CD4-positive, CD25-positive, alpha-beta regulatory T cell (primary cell): ENCODE data around the gene STK39. TPM values are rescaled to one million over a fixed set of nuclear protein-coding genes. Genes with fewer than 3 reads are reported as not detected.

Experiments used
- ATAC-seq, 2 donors: fragments of 150-1000 bp; cut with Tn5 transposase; one replicate each; pipeline ENCODE4 v1.10.0; 2021; ENCODE audit warnings: low read depth in 2 of 2, moderate number of reproducible peaks in 2 of 2, moderate library complexity in 1 of 2
- DNase-seq, 3 donors: peaks; one replicate each; pipeline versions ENCODE4 v3.0.0 to v3.0.0-alpha.2; 2012 to 2022; ENCODE audit warnings: mixed read lengths in 1 of 3
- H3K27ac ChIP-seq: one replicate; pipeline ENCODE4 v1.7.0; 2013; ENCODE audit warnings: mild to moderate bottlenecking, low read length; ENCODE audit not compliant: insufficient read depth, poor library complexity, severe bottlenecking
- H3K27me3 ChIP-seq: one replicate; pipeline ENCODE4 v1.7.0; 2013; ENCODE audit warnings: low read length; ENCODE audit not compliant: control insufficient read depth, insufficient read depth
- H3K36me3 ChIP-seq: one replicate; pipeline ENCODE4 v1.7.0; 2013; ENCODE audit warnings: mild to moderate bottlenecking, low read length, moderate library complexity; ENCODE audit not compliant: control insufficient read depth, insufficient read depth
- H3K4me1 ChIP-seq: 2 replicates; pipeline ENCODE4 v1.7.0; 2013; ENCODE audit warnings: mild to moderate bottlenecking, low read length; ENCODE audit not compliant: insufficient read depth, control insufficient read depth, poor library complexity, severe bottlenecking
- H3K4me3 ChIP-seq: one replicate; pipeline ENCODE4 v1.7.0; 2013; ENCODE audit warnings: low read depth, mild to moderate bottlenecking, low read length, moderate library complexity
- H3K9me3 ChIP-seq, 2 experiments: 1 replicate in 1 of 2; 2 replicates in 1 of 2; pipeline ENCODE4 v1.7.0; 2013; ENCODE audit warnings: low read length in 2 of 2, mild to moderate bottlenecking in 1 of 2, moderate library complexity in 1 of 2; ENCODE audit not compliant: control insufficient read depth in 2 of 2
- H3K27ac Mint-ChIP-seq, 3 donors: one replicate each; pipeline ENCODE4 v1.8.0; 2020 to 2022; ENCODE audit warnings: mild to moderate bottlenecking in 3 of 3, mixed read lengths in 3 of 3, moderate library complexity in 2 of 3
- H3K27me3 Mint-ChIP-seq: one replicate; pipeline ENCODE4 v1.8.0; 2022; ENCODE audit warnings: mild to moderate bottlenecking, mixed read lengths
- H3K36me3 Mint-ChIP-seq: one replicate; pipeline ENCODE4 v1.8.0; 2020; ENCODE audit warnings: mixed read lengths
- H3K4me1 Mint-ChIP-seq, 4 donors: one replicate each; pipeline ENCODE4 v1.8.0; 2020 to 2022; ENCODE audit warnings: mixed read lengths in 4 of 4, mild to moderate bottlenecking in 1 of 4
- H3K4me3 Mint-ChIP-seq, 4 donors: one replicate each; pipeline ENCODE4 v1.8.0; 2020 to 2022; ENCODE audit warnings: mild to moderate bottlenecking in 4 of 4, mixed read lengths in 4 of 4, moderate library complexity in 3 of 4
- H3K9me3 Mint-ChIP-seq, 7 donors: one replicate each; pipeline ENCODE4 v1.8.0; 2020 to 2022; ENCODE audit warnings: mixed read lengths in 7 of 7, mild to moderate bottlenecking in 3 of 7, moderate library complexity in 2 of 7
- polyA plus RNA-seq, 4 donors: library from polyadenylated mRNA; unstranded; fragments of 300-500 nt; fragmentation: Illumina TruSeq; gene quantifications; one replicate each; pipeline ENCODE4 v1.2.3, GENCODE V29; 2021
- total RNA-seq: library from RNA; stranded (reverse); gene quantifications from one replicate; pipeline ENCODE4 v1.2.3, GENCODE V29; 2022

STK39 gene
- total RNA-seq (27.2 TPM), polyA plus RNA-seq (10 to 100 TPM in 1 of 4 donors, 1 to 10 TPM in 3; 4.4 to 12.1 (median 7.0) TPM)

DNA sequence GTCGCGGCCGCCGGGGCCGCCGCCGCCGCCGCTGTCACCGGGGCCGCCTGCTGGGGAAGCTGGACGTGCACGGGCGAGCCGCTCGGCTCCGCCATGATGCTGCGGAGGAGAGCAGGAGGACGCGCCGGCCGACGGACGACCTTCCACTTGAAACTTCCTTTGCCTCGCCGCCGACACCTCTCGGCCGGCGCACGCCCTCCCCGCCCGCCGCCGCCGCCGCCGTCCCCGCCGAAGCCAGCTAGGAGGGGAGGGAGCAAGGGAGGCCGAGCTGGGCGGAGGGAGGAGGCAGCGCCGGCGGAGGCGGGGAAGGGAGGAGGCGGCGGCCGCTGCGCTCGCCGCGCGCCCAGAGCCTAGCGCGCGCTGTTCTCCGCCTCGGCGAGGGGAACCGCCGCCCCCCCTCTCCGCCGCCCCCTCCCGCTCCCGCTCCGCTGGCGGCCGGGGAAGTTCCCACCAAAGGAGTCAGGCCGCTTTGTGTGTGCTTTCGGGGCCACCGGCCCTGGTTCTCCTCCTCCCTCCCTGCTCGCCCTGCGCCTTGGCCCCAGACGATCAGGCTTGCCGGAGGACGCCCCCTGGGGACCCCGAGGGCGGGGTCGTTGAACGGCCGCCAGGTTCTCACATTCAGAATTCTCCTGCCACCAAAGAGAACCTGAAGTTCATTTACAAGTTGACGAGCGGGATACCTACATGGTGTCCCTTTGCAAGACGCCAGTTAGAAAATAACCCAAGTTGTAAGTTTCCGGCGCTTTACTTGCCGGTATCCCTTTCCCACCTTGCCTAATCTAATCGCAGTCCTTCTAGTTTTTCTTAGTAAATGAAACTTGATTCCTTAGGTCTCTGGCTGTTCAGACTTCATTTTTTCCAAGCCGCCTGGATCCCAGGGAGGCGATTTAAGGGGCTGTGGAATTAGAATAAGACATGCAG lies at the start of gene STK39:
Gene STK39 (minus strand): TSS at position 255 of the 921 bp plus-strand sequence. CDS start 160 bp downstream, at position 95.
- Histone ChIP-seq H3K27ac (peak within 1 kb of the TSS; percentile 83), H3K4me3 (peak within 1 kb of the TSS; percentile 83), H3K27me3 (no peaks in the 10 kb centered on the region), H3K36me3 (no peaks in the 10 kb centered on the region), H3K9me3 (no peaks in the 10 kb centered on the region), H3K4me1 (peaks cover 44% of the 10 kb centered on the region)
- H3K36me3 Mint-ChIP-seq = no peaks in the 10 kb centered on the region
- DNase-seq (peak; percentile 71 to 78 (median 73)), ATAC-seq (peak; percentile 62 to 63)
- peaks cover 29 to 47% (median 39%) of the 10 kb centered on the region in 4 donors for H3K4me1 Mint-ChIP-seq
- H3K4me3 Mint-ChIP-seq = peak within 1 kb of the TSS; percentile 93 to 98 (median 96)
- H3K27ac Mint-ChIP-seq = peak within 1 kb of the TSS; percentile 48 to 96 (median 93)
- H3K9me3 Mint-ChIP-seq = no peaks in the 10 kb centered on the region
- H3K27me3 Mint-ChIP-seq = peaks cover 5% of the 10 kb centered on the region

GRCh38 chr2:168295051-168295450 lies 47.7 kb upstream of the STK39 start:
- Histone ChIP-seq H3K9me3 (no peaks in the 10 kb centered on the region), H3K27me3 (peaks cover 1% of the 10 kb centered on the region), H3K4me1 (no peaks in the 10 kb centered on the region), H3K27ac (no peak overlapping the region), H3K36me3 (no peaks in the 10 kb centered on the region), H3K4me3 (no peak overlapping the region)
- Mint-ChIP-seq H3K4me3 (no peak overlapping the region), H3K27ac (no peak overlapping the region), H3K9me3 (peaks cover 0 to 3% (median 0%) of the 10 kb centered on the region in 7 donors), H3K27me3 (peaks cover 22% of the 10 kb centered on the region), H3K36me3 (peaks cover 6% of the 10 kb centered on the region), H3K4me1 (no peaks in the 10 kb centered on the region)
- ATAC-seq = no peak
- no peak for DNase-seq

- H3K27ac ChIP-seq = no peak overlapping the region
- no peak for ATAC-seq
- no peak for DNase-seq
Measured at GRCh38 chr2:168294409-168294808, 47.0 kb upstream of the STK39 start.

DNA sequence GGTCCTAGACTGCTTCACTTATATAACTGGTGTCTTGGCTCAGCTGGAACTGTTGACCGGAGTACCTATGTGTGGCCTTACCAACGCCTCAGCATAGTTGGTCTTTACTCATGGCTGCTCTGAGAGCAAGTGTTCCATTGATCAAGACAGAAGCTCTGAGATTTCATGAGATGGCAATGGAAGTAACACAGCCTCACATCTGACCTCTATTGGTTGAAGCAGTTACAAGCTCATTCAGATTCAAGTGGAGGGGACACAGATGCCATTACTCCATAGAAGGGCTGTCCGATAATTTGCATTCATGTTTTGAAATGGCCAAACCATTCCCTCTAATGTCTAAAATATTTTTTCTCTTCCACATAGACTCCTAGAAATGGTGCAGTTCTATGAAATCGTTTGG lies 46.4 kb upstream of the STK39 start:
- Mint-ChIP-seq H3K9me3 (peaks cover 0 to 3% (median 0%) of the 10 kb centered on the region in 7 donors), H3K27ac (no peak overlapping the region), H3K4me3 (no peak overlapping the region), H3K27me3 (peaks cover 23% of the 10 kb centered on the region), H3K36me3 (peaks cover 6% of the 10 kb centered on the region), H3K4me1 (no peaks in the 10 kb centered on the region)
- peaks cover 1% of the 10 kb centered on the region for H3K27me3 ChIP-seq
- H3K4me1 ChIP-seq = no peaks in the 10 kb centered on the region
- no peaks in the 10 kb centered on the region for H3K9me3 ChIP-seq
- H3K27ac ChIP-seq = no peak overlapping the region
- H3K36me3 ChIP-seq = no peaks in the 10 kb centered on the region
- H3K4me3 ChIP-seq = no peak overlapping the region
- DNase-seq = peak in 1 of 3 donors; percentile 14
- no peak for ATAC-seq

More at GRCh38 chr2:168294409-168294808, 47.0 kb upstream of the STK39 start:
- H3K27ac Mint-ChIP-seq = no peak overlapping the region
- H3K9me3 ChIP-seq = no peaks in the 10 kb centered on the region
- H3K4me1 ChIP-seq = no peaks in the 10 kb centered on the region
- H3K36me3 Mint-ChIP-seq = peaks cover 6% of the 10 kb centered on the region
- H3K27me3 Mint-ChIP-seq = peaks cover 20% of the 10 kb centered on the region
- H3K36me3 ChIP-seq = no peaks in the 10 kb centered on the region
- no peaks in the 10 kb centered on the region for H3K4me1 Mint-ChIP-seq
- H3K27me3 ChIP-seq = peaks cover 1% of the 10 kb centered on the region
- H3K4me3 Mint-ChIP-seq = no peak overlapping the region
- peaks cover 0 to 3% (median 0%) of the 10 kb centered on the region in 7 donors for H3K9me3 Mint-ChIP-seq
- no peak overlapping the region for H3K4me3 ChIP-seq

GRCh38 chr2:168290391-168290790 lies 43.0 kb upstream of the STK39 start:
- no peak overlapping the region for H3K27ac Mint-ChIP-seq
- peaks cover 8% of the 10 kb centered on the region for H3K27me3 Mint-ChIP-seq
- no peaks in the 10 kb centered on the region for H3K9me3 ChIP-seq
- no peaks in the 10 kb centered on the region for H3K36me3 ChIP-seq
- no peaks in the 10 kb centered on the region for H3K4me1 Mint-ChIP-seq
- no peak for ATAC-seq
- no peaks in the 10 kb centered on the region for H3K4me1 ChIP-seq
- no peak overlapping the region for H3K4me3 Mint-ChIP-seq
- no peaks in the 10 kb centered on the region for H3K27me3 ChIP-seq
- H3K27ac ChIP-seq = no peak overlapping the region
- DNase-seq = no peak
- peaks cover 0 to 3% (median 0%) of the 10 kb centered on the region in 7 donors for H3K9me3 Mint-ChIP-seq
- peaks cover 6% of the 10 kb centered on the region for H3K36me3 Mint-ChIP-seq
- no peak overlapping the region for H3K4me3 ChIP-seq

DNA sequence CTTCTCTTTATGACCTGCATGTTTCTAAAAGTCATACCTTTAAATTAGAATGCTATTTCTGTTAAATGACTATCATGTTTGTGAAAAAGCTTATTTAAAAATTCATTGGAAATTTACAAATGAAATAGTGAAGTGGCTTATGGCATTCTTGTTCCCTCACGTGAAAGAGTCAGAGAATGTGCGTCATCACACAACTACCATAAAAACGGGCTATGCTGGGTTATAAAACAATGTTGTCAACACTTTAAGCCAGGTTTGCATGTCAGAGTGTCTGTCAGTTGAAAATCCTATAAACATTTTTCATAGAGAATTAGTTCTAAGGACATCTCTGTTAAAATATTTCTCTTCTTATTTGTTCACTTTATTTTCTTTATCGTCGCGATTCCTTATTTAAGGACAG lies 42.5 kb upstream of the STK39 start:
- Histone ChIP-seq H3K36me3 (no peaks in the 10 kb centered on the region), H3K4me3 (no peak overlapping the region), H3K4me1 (no peaks in the 10 kb centered on the region), H3K27ac (no peak overlapping the region), H3K27me3 (no peaks in the 10 kb centered on the region), H3K9me3 (no peaks in the 10 kb centered on the region)
- ATAC-seq (no peak), DNase-seq (no peak)
- H3K27me3 Mint-ChIP-seq = peaks cover 8% of the 10 kb centered on the region
- H3K9me3 Mint-ChIP-seq = peaks cover 0 to 3% (median 0%) of the 10 kb centered on the region in 7 donors
- H3K4me3 Mint-ChIP-seq = no peak overlapping the region
- peaks cover 6% of the 10 kb centered on the region for H3K36me3 Mint-ChIP-seq
- H3K4me1 Mint-ChIP-seq = no peaks in the 10 kb centered on the region
- no peak overlapping the region for H3K27ac Mint-ChIP-seq

DNA sequence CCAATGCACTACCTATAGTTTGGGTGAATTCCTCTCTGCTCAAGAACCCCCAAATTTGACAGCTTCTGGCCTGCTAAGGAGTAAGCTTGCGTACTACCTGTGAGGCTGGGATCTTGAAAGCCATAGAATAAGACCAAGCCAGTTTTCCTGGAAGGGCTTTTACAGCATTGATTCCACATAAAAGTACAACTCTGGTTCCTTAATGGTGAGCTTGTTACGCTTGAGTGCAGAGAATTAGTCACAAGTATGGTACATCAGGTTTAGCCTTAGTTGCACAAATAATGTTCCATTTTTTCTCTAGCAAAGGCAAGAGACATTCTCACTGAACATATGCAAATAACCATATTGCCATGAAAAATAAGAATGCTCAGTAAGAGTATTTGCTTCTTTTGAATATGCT lies 39.1 kb upstream of the STK39 start:
- ATAC-seq (no peak), DNase-seq (no peak)
- Mint-ChIP-seq H3K27ac (no peak overlapping the region), H3K36me3 (no peaks in the 10 kb centered on the region), H3K4me3 (no peak overlapping the region), H3K9me3 (peaks cover 0 to 2% (median 0%) of the 10 kb centered on the region in 7 donors), H3K4me1 (no peaks in the 10 kb centered on the region), H3K27me3 (peaks cover 9% of the 10 kb centered on the region)
- no peaks in the 10 kb centered on the region for H3K9me3 ChIP-seq
- H3K27ac ChIP-seq = no peak overlapping the region
- peaks cover 2% of the 10 kb centered on the region for H3K27me3 ChIP-seq
- no peaks in the 10 kb centered on the region for H3K4me1 ChIP-seq
- no peak overlapping the region for H3K4me3 ChIP-seq
- no peaks in the 10 kb centered on the region for H3K36me3 ChIP-seq
